ENCODE measurements around the gene SAMHD1. TPM values are rescaled to one million over a fixed set of nuclear protein-coding genes. Genes with fewer than 3 reads are reported as not detected.
A peak's percentile ranks its signal among the peaks of the same experiment; 100 is the strongest.

The SAMHD1 gene
- total RNA-seq, 1 donor from 2014 or later, result 45.7 TPM

- H3K27me3 Mint-ChIP-seq (ENCODE audit: low read depth), result no peaks in the 10 kb centered on the region
- H3K36me3 Mint-ChIP-seq (ENCODE audit: low read depth), result peaks cover 48% of the 10 kb centered on the region
- intact Hi-C loops (cut with micrococcal nuclease), result no loop called here
- no peak overlapping the region for H3K27ac Mint-ChIP-seq
- peaks cover 10% of the 10 kb centered on the region for H3K4me1 Mint-ChIP-seq (ENCODE audit: low read depth)
- no peak for DNase-seq (ENCODE audit: low spot score)
- no peak overlapping the region for H3K4me3 Mint-ChIP-seq (ENCODE audit: low read depth)
- H3K9me3 Mint-ChIP-seq, result no peaks in the 10 kb centered on the region
Observed at GRCh38 chr20:36890586-36890985, 60.9 kb downstream of the SAMHD1 start.

GRCh38 chr20:36888880-36889516 is 62.5 kb downstream of the SAMHD1 start:
- Mint-ChIP-seq H3K27ac (no peak overlapping the region), H3K27me3 (ENCODE audit: low read depth) (no peaks in the 10 kb centered on the region), H3K9me3 (no peaks in the 10 kb centered on the region), H3K4me3 (ENCODE audit: low read depth) (no peak overlapping the region), H3K36me3 (ENCODE audit: low read depth) (peaks cover 38% of the 10 kb centered on the region), H3K4me1 (ENCODE audit: low read depth) (peaks cover 6% of the 10 kb centered on the region)
- DNase-seq (ENCODE audit: low spot score), result no peak
- intact Hi-C loops (cut with micrococcal nuclease), result no loop called here

- Mint-ChIP-seq H3K27me3 (ENCODE audit: low read depth) (no peaks in the 10 kb centered on the region), H3K27ac (no peak overlapping the region), H3K9me3 (no peaks in the 10 kb centered on the region), H3K36me3 (ENCODE audit: low read depth) (peaks cover 25% of the 10 kb centered on the region), H3K4me1 (ENCODE audit: low read depth) (peaks cover 6% of the 10 kb centered on the region), H3K4me3 (ENCODE audit: low read depth) (no peak overlapping the region)
- DNase-seq (ENCODE audit: low spot score), result no peak
- intact Hi-C loops (cut with micrococcal nuclease), result loop anchor here (2.0 kb wide), 1 partner anchor 79 kb away; no protein-coding TSS in a partner anchor
Observed at GRCh38 chr20:36887752-36888090, 63.8 kb downstream of the SAMHD1 start.

GRCh38 chr20:36886859-36887751 is 64.4 kb downstream of the SAMHD1 start:
- Mint-ChIP-seq H3K27me3 (ENCODE audit: low read depth) (no peaks in the 10 kb centered on the region), H3K4me3 (ENCODE audit: low read depth) (no peak overlapping the region), H3K27ac (peak overlapping the region; percentile 2), H3K36me3 (ENCODE audit: low read depth) (peaks cover 19% of the 10 kb centered on the region), H3K9me3 (no peaks in the 10 kb centered on the region), H3K4me1 (ENCODE audit: low read depth) (peaks cover 6% of the 10 kb centered on the region)
- peak; percentile 70 for DNase-seq (ENCODE audit: low spot score)
- intact Hi-C loops (cut with micrococcal nuclease), result loop anchor here (2.0 kb wide), 1 partner anchor 78 kb away; no protein-coding TSS in a partner anchor

GRCh38 chr20:36885356-36885755 is 66.2 kb downstream of the SAMHD1 start:
- intact Hi-C loops (cut with micrococcal nuclease), result no loop called here
- Mint-ChIP-seq H3K4me3 (ENCODE audit: low read depth) (no peak overlapping the region), H3K36me3 (ENCODE audit: low read depth) (peaks cover 8% of the 10 kb centered on the region)

GRCh38 chr20:36883977-36884535 is 67.5 kb downstream of the SAMHD1 start:
- H3K36me3 Mint-ChIP-seq (ENCODE audit: low read depth), result no peaks in the 10 kb centered on the region
- H3K27ac Mint-ChIP-seq, result no peak overlapping the region
- no peak overlapping the region for H3K4me3 Mint-ChIP-seq (ENCODE audit: low read depth)
- H3K9me3 Mint-ChIP-seq, result no peaks in the 10 kb centered on the region
- DNase-seq (ENCODE audit: low spot score), result no peak
- no peaks in the 10 kb centered on the region for H3K27me3 Mint-ChIP-seq (ENCODE audit: low read depth)
- intact Hi-C loops (cut with micrococcal nuclease), result no loop called here
- H3K4me1 Mint-ChIP-seq (ENCODE audit: low read depth), result peaks cover 6% of the 10 kb centered on the region

More at GRCh38 chr20:36885356-36885755, 66.2 kb downstream of the SAMHD1 start:
- Mint-ChIP-seq H3K9me3 (no peaks in the 10 kb centered on the region), H3K27ac (no peak overlapping the region), H3K27me3 (ENCODE audit: low read depth) (no peaks in the 10 kb centered on the region), H3K4me1 (ENCODE audit: low read depth) (peaks cover 6% of the 10 kb centered on the region)
- no peak for DNase-seq (ENCODE audit: low spot score)

- no peak overlapping the region for H3K4me3 Mint-ChIP-seq (ENCODE audit: low read depth)
- no peak overlapping the region for H3K27ac Mint-ChIP-seq
- no peaks in the 10 kb centered on the region for H3K36me3 Mint-ChIP-seq (ENCODE audit: low read depth)
- no peaks in the 10 kb centered on the region for H3K27me3 Mint-ChIP-seq (ENCODE audit: low read depth)
- no peaks in the 10 kb centered on the region for H3K9me3 Mint-ChIP-seq
- H3K4me1 Mint-ChIP-seq (ENCODE audit: low read depth), result peaks cover 4% of the 10 kb centered on the region
- DNase-seq (ENCODE audit: low spot score), result no peak
- intact Hi-C loops (cut with micrococcal nuclease), result no loop called here
Observed at GRCh38 chr20:36881888-36882287, 69.6 kb downstream of the SAMHD1 start.

- Mint-ChIP-seq H3K4me1 (ENCODE audit: low read depth) (no peaks in the 10 kb centered on the region), H3K4me3 (ENCODE audit: low read depth) (no peak overlapping the region), H3K36me3 (ENCODE audit: low read depth) (no peaks in the 10 kb centered on the region), H3K27me3 (ENCODE audit: low read depth) (no peaks in the 10 kb centered on the region), H3K27ac (no peak overlapping the region), H3K9me3 (no peaks in the 10 kb centered on the region)
- intact Hi-C loops (cut with micrococcal nuclease), result no loop called here
- DNase-seq (ENCODE audit: low spot score), result no peak
Observed at GRCh38 chr20:36881331-36881730, 70.2 kb downstream of the SAMHD1 start.

- no peaks in the 10 kb centered on the region for H3K36me3 Mint-ChIP-seq (ENCODE audit: low read depth)
- intact Hi-C loops (cut with micrococcal nuclease), result no loop called here
Observed at GRCh38 chr20:36880741-36881250, 70.7 kb downstream of the SAMHD1 start.

GRCh38 chr20:36878941-36879340 is 72.6 kb downstream of the SAMHD1 start:
- H3K27ac Mint-ChIP-seq, result no peak overlapping the region
- intact Hi-C loops (cut with micrococcal nuclease), result no loop called here
- H3K9me3 Mint-ChIP-seq, result no peaks in the 10 kb centered on the region
- DNase-seq (ENCODE audit: low spot score), result no peak
- no peaks in the 10 kb centered on the region for H3K4me1 Mint-ChIP-seq (ENCODE audit: low read depth)
- H3K27me3 Mint-ChIP-seq (ENCODE audit: low read depth), result no peaks in the 10 kb centered on the region
- H3K36me3 Mint-ChIP-seq (ENCODE audit: low read depth), result no peaks in the 10 kb centered on the region
- H3K4me3 Mint-ChIP-seq (ENCODE audit: low read depth), result no peak overlapping the region

More at GRCh38 chr20:36880741-36881250, 70.7 kb downstream of the SAMHD1 start:
- no peak overlapping the region for H3K4me3 Mint-ChIP-seq (ENCODE audit: low read depth)
- DNase-seq (ENCODE audit: low spot score), result no peak
- H3K9me3 Mint-ChIP-seq, result no peaks in the 10 kb centered on the region
- no peaks in the 10 kb centered on the region for H3K4me1 Mint-ChIP-seq (ENCODE audit: low read depth)
- H3K27me3 Mint-ChIP-seq (ENCODE audit: low read depth), result no peaks in the 10 kb centered on the region
- no peak overlapping the region for H3K27ac Mint-ChIP-seq

- Mint-ChIP-seq H3K27ac (no peak overlapping the region), H3K36me3 (ENCODE audit: low read depth) (no peaks in the 10 kb centered on the region), H3K4me3 (ENCODE audit: low read depth) (no peak overlapping the region), H3K4me1 (ENCODE audit: low read depth) (no peaks in the 10 kb centered on the region), H3K9me3 (no peaks in the 10 kb centered on the region), H3K27me3 (ENCODE audit: low read depth) (no peaks in the 10 kb centered on the region)
- no peak for DNase-seq (ENCODE audit: low spot score)
- intact Hi-C loops (cut with micrococcal nuclease), result no loop called here
Observed at GRCh38 chr20:36876473-36876833, 75.1 kb downstream of the SAMHD1 start.

GRCh38 chr20:36875702-36876472 is 75.6 kb downstream of the SAMHD1 start, which contains the start of gene TLDC2:
Gene TLDC2, plus strand, starts transcription at chr20:36876138. Its CDS starts 37 bp downstream, at chr20:36876175.
- no peak within 1 kb of the TSS for H3K27ac Mint-ChIP-seq
- DNase-seq (ENCODE audit: low spot score), result no peak
- H3K4me3 Mint-ChIP-seq (ENCODE audit: low read depth), result no peak within 1 kb of the TSS
- H3K27me3 Mint-ChIP-seq (ENCODE audit: low read depth), result no peaks in the 10 kb centered on the region
- intact Hi-C loops (cut with micrococcal nuclease), result no loop called here
- no peaks in the 10 kb centered on the region for H3K4me1 Mint-ChIP-seq (ENCODE audit: low read depth)
- no peaks in the 10 kb centered on the region for H3K9me3 Mint-ChIP-seq
- H3K36me3 Mint-ChIP-seq (ENCODE audit: low read depth), result no peaks in the 10 kb centered on the region

Measured in activated T-helper 2 cell treated with anti-CD3 and anti-CD28 coated beads, Interferon-gamma antibody, Interleukin-2, Interleukin-4, amounts not matched to agents 10 μg/mL and 5 μg/mL and 100 μg/mL, durations not matched to agents 14 hours and 24 hours and 36 hours (primary cell).